GM18517 (cell line): Measurements from ENCODE around the gene MANSC4.
"Not testable (repeated sequence)": the region's sequence is repeated elsewhere in the genome, so short reads cannot be mapped to it uniquely, and the experiment has no call there.

Source experiments
- ATAC-seq: cut with Tn5 transposase; IDR thresholded peaks from one replicate; pipeline ENCODE4 v1.9.1; 2021; ENCODE audit warnings: mild to moderate bottlenecking, moderate library complexity; ENCODE audit not compliant: unreplicated experiment

MANSC4 gene

GRCh38 chr12:27756670-27757195 lies 23.3 kb downstream of the MANSC4 start:
- no peak for ATAC-seq

GRCh38 chr12:27754795-27755194 lies 25.2 kb downstream of the MANSC4 start:
- ATAC-seq, result no peak

GRCh38 chr12:27751386-27752047 lies 28.5 kb downstream of the MANSC4 start:
- ATAC-seq, result no peak

GRCh38 chr12:27747111-27747820 lies 32.8 kb downstream of the MANSC4 start:
- no peak for ATAC-seq

- not testable (repeated sequence) for ATAC-seq
Observed at GRCh38 chr12:27745734-27746133, 34.3 kb downstream of the MANSC4 start.

- ATAC-seq, result no peak
Observed at GRCh38 chr12:27743601-27744000, 36.4 kb downstream of the MANSC4 start.

GRCh38 chr12:27734321-27734720 lies 45.7 kb downstream of the MANSC4 start:
- not testable (repeated sequence) for ATAC-seq

GRCh38 chr12:27733791-27734190 lies 46.2 kb downstream of the MANSC4 start:
- ATAC-seq, result no peak

- ATAC-seq, result peak; percentile 62
Observed at GRCh38 chr12:27733052-27733656, 46.9 kb downstream of the MANSC4 start.

- peak; percentile 62 for ATAC-seq
Observed at GRCh38 chr12:27732281-27732680, 47.8 kb downstream of the MANSC4 start.

- no peak for ATAC-seq
Observed at GRCh38 chr12:27730097-27730588, 49.9 kb downstream of the MANSC4 start.

- ATAC-seq, result no peak
Observed at GRCh38 chr12:27723212-27723611, 56.8 kb downstream of the MANSC4 start.
